GM13976 (cell line): ENCODE data around the gene PCDHGB5.
"Not testable (repeated sequence)": the region's sequence is repeated elsewhere in the genome, so short reads cannot be mapped to it uniquely, and the experiment has no call there.

ENCODE experiments used
- DNase-seq: peaks from one replicate; pipeline ENCODE4 v3.0.0; 2012; ENCODE audit warnings: low spot score
- CTCF ChIP-seq: IDR thresholded peaks from 2 replicates; pipeline ENCODE4 v1.5.1; 2012; ENCODE audit warnings: borderline replicate concordance, mild to moderate bottlenecking; ENCODE audit not compliant: insufficient read depth; ENCODE audit errors: extremely low read depth, missing control alignments, control extremely low read depth
- in situ Hi-C: fragments of 300-500 bp; cut with MboI; formaldehyde crosslinking; loops from one replicate; pipeline ENCODE4 v1.12.0; 2022; ENCODE audit warnings: low sequenced_read_pairs, mixed read lengths, inconsistent platforms; ENCODE audit not compliant: unreplicated experiment

The PCDHGB5 gene

GRCh38 chr5:141393267-141393666 lies 4.5 kb upstream of the PCDHGB5 start:
- in situ Hi-C loops: no loop called here
- DNase-seq: no peak
- no peak for TF ChIP-seq CTCF

- DNase-seq, in situ Hi-C loops: not testable (repeated sequence)
These were observed 3.2 kb upstream of the PCDHGB5 start for GRCh38 chr5:141394401-141395187.

- in situ Hi-C loops: no loop called here
- DNase-seq: no peak
- TF ChIP-seq CTCF: no peak
These were observed 861 bp downstream of the PCDHGB5 start for GRCh38 chr5:141398608-141399007.

- DNase-seq: no peak
- in situ Hi-C loops: no loop called here
- TF ChIP-seq CTCF: no peak
These were observed 2.0 kb downstream of the PCDHGB5 start for GRCh38 chr5:141399555-141400258.

- DNase-seq: no peak
- peak; percentile 12 for TF ChIP-seq CTCF
- in situ Hi-C loops: no loop called here
These were observed 5.0 kb downstream of the PCDHGB5 start, which contains the start of gene PCDHGA9 for GRCh38 chr5:141402553-141403243. Gene PCDHGA9 (plus strand): TSS chr5:141402778. CDS start chr5:141402953, 175 bp downstream.

GRCh38 chr5:141403387-141403786 lies 5.6 kb downstream of the PCDHGB5 start:
- TF ChIP-seq CTCF: no peak
- in situ Hi-C loops: no loop called here
- no peak for DNase-seq
